IPS-18c (cell line): ENCODE data around the gene FGF22.

Experiments
- H3K4me3 ChIP-seq: 2 replicates; pipeline ENCODE4 v1.7.0; 2013; ENCODE audit warnings: low read depth, mild to moderate bottlenecking, low read length, moderate library complexity; ENCODE audit not compliant: insufficient read depth
- H3K9me3 ChIP-seq: one replicate; pipeline ENCODE4 v1.6.1; 2013; ENCODE audit warnings: mild to moderate bottlenecking, low read length, moderate library complexity; ENCODE audit not compliant: control insufficient read depth, insufficient read depth

The FGF22 gene

GRCh38 chr19:632579-633067 lies 7.1 kb upstream of the FGF22 start:
- Histone ChIP-seq H3K9me3 (no peaks in the 10 kb centered on the region), H3K4me3 (peak overlapping the region; percentile 100)

- peak within 1 kb of the TSS; percentile 100 for H3K4me3 ChIP-seq
- H3K9me3 ChIP-seq = no peaks in the 10 kb centered on the region
Measured at GRCh38 chr19:633068-633785, 6.5 kb upstream of the FGF22 start, which contains the start of gene POLRMT. Gene POLRMT (minus strand): TSS chr19:633537. CDS start chr19:633512, 25 bp downstream.

- H3K4me3 ChIP-seq = peak overlapping the region; percentile 80
- H3K9me3 ChIP-seq = no peaks in the 10 kb centered on the region
Measured at GRCh38 chr19:633786-634639, 5.7 kb upstream of the FGF22 start.

GRCh38 chr19:634975-635652 lies 4.6 kb upstream of the FGF22 start:
- Histone ChIP-seq H3K4me3 (no peak overlapping the region), H3K9me3 (no peaks in the 10 kb centered on the region)

- peak overlapping the region; percentile 49; the same call in 1 of the 2 replicates for H3K4me3 ChIP-seq
- no peaks in the 10 kb centered on the region for H3K9me3 ChIP-seq
Measured at GRCh38 chr19:638906-639252, 800 bp upstream of the FGF22 start.

GRCh38 chr19:640161-640558 lies 481 bp downstream of the FGF22 start:
- H3K9me3 ChIP-seq = no peaks in the 10 kb centered on the region
- peak overlapping the region; percentile 38; the same call in 1 of the 2 replicates for H3K4me3 ChIP-seq

GRCh38 chr19:640606-641189 lies 1.0 kb downstream of the FGF22 start:
- Histone ChIP-seq H3K4me3 (no peak overlapping the region), H3K9me3 (no peaks in the 10 kb centered on the region)

GRCh38 chr19:641702-642101 lies 2.0 kb downstream of the FGF22 start:
- H3K4me3 ChIP-seq = no peak overlapping the region
- no peaks in the 10 kb centered on the region for H3K9me3 ChIP-seq

- Histone ChIP-seq H3K9me3 (no peaks in the 10 kb centered on the region), H3K4me3 (no peak overlapping the region)
Measured at GRCh38 chr19:642767-643727, 3.4 kb downstream of the FGF22 start.

GRCh38 chr19:643736-644135 lies 4.1 kb downstream of the FGF22 start:
- H3K9me3 ChIP-seq = no peaks in the 10 kb centered on the region
- no peak overlapping the region for H3K4me3 ChIP-seq

- no peak overlapping the region for H3K4me3 ChIP-seq
- no peaks in the 10 kb centered on the region for H3K9me3 ChIP-seq
Measured at GRCh38 chr19:644363-644762, 4.7 kb downstream of the FGF22 start.

- Histone ChIP-seq H3K9me3 (no peaks in the 10 kb centered on the region), H3K4me3 (no peak overlapping the region)
Measured at GRCh38 chr19:644789-645188, 5.1 kb downstream of the FGF22 start.

- Histone ChIP-seq H3K9me3 (no peaks in the 10 kb centered on the region), H3K4me3 (no peak overlapping the region)
Measured at GRCh38 chr19:645912-646778, 6.5 kb downstream of the FGF22 start.

GRCh38 chr19:646779-647565 lies 7.3 kb downstream of the FGF22 start:
- H3K4me3 ChIP-seq = no peak overlapping the region
- H3K9me3 ChIP-seq = no peaks in the 10 kb centered on the region
